GM19324 (cell line): Measurements from ENCODE around the gene SZRD1.

ENCODE experiments used
- ATAC-seq: cut with Tn5 transposase; IDR thresholded peaks from one replicate; pipeline ENCODE4 v1.9.1; 2021; ENCODE audit warnings: mild to moderate bottlenecking, moderate library complexity; ENCODE audit not compliant: unreplicated experiment, low FRiP score

SZRD1 gene

GRCh38 chr1:16393570-16394521 lies 26.8 kb downstream of the SZRD1 start:
- no peak for ATAC-seq

GRCh38 chr1:16394977-16395376 lies 27.9 kb downstream of the SZRD1 start:
- ATAC-seq = no peak

- no peak for ATAC-seq
These were observed 29.5 kb downstream of the SZRD1 start for GRCh38 chr1:16396591-16396990.

- ATAC-seq = no peak
These were observed 30.1 kb downstream of the SZRD1 start for GRCh38 chr1:16397120-16397519.

GRCh38 chr1:16398371-16398953 lies 31.4 kb downstream of the SZRD1 start:
- ATAC-seq = no peak

GRCh38 chr1:16402742-16403141 lies 35.7 kb downstream of the SZRD1 start:
- no peak for ATAC-seq

- ATAC-seq = no peak
These were observed 38.4 kb downstream of the SZRD1 start for GRCh38 chr1:16405441-16405840.

GRCh38 chr1:16406868-16407267 lies 39.8 kb downstream of the SZRD1 start:
- no peak for ATAC-seq

- no peak for ATAC-seq
These were observed 42.6 kb downstream of the SZRD1 start for GRCh38 chr1:16409536-16410152.

GRCh38 chr1:16410803-16411202 lies 43.8 kb downstream of the SZRD1 start:
- ATAC-seq = no peak

GRCh38 chr1:16413191-16413590 lies 46.1 kb downstream of the SZRD1 start:
- ATAC-seq = no peak

GRCh38 chr1:16418823-16419425 lies 51.9 kb downstream of the SZRD1 start:
- ATAC-seq = no peak

GRCh38 chr1:16420424-16421118 lies 53.5 kb downstream of the SZRD1 start:
- no peak for ATAC-seq

- no peak for ATAC-seq
These were observed 54.2 kb downstream of the SZRD1 start for GRCh38 chr1:16421201-16421600.

- ATAC-seq = no peak
These were observed 55.0 kb downstream of the SZRD1 start for GRCh38 chr1:16422041-16422440.

GRCh38 chr1:16425125-16426025 lies 58.3 kb downstream of the SZRD1 start:
- no peak for ATAC-seq

- no peak for ATAC-seq
These were observed 63.6 kb downstream of the SZRD1 start for GRCh38 chr1:16430606-16431005.

GRCh38 chr1:16433030-16433429 lies 66.0 kb downstream of the SZRD1 start:
- ATAC-seq = no peak

- no peak for ATAC-seq
These were observed 67.0 kb downstream of the SZRD1 start for GRCh38 chr1:16434007-16434406.
